Caco-2 (cell line): Measurements from ENCODE around the gene ADGRB3. TPM values are rescaled to one million over a fixed set of nuclear protein-coding genes. Genes with fewer than 3 reads are reported as not detected.
"Not testable (repeated sequence)": the region's sequence is repeated elsewhere in the genome, so short reads cannot be mapped to it uniquely, and the experiment has no call there.

Experiments used
- BruUV-seq: library from RNA; stranded (reverse); fragments of 400-500 nt; replicated peaks from 2 replicates; lab custom pipeline; 2021; lab: Mats Ljungman, UMichigan
- CTCF ChIA-PET: fragments of 300-600 bp; sonication (Branson Sonifier 250); formaldehyde crosslinking; loops from one replicate; lab custom pipeline; 2022; ENCODE audit warnings: antibody characterized with exemption; lab: Charles Lee
- POLR2A ChIA-PET: fragments of 300-600 bp; sonication (Branson Sonifier 250); formaldehyde crosslinking; loops from one replicate; lab custom pipeline; 2022; ENCODE audit warnings: antibody characterized with exemption; lab: Charles Lee
- DNase-seq, 2 experiments: peaks; one replicate each; pipeline versions ENCODE4 v3.0.0 to v3.0.0-alpha.2; 2020 to 2022
- H3K27me3 ChIP-seq: replicated peaks from 2 replicates; pipeline ENCODE4 v1.6.0; 2011; ENCODE audit warnings: low read length; ENCODE audit not compliant: control insufficient read depth, insufficient read depth
- H3K36me3 ChIP-seq: 2 replicates; pipeline ENCODE4 v1.5.1; 2011; ENCODE audit warnings: low read length; ENCODE audit not compliant: control insufficient read depth, insufficient read depth
- H3K4me1 ChIP-seq: fragments of 250-450 bp; sonication (Bioruptor Pico); 2 replicates; pipeline ENCODE4 v1.5.1; 2020; ENCODE audit warnings: mild to moderate bottlenecking
- H3K4me3 ChIP-seq: 2 replicates; pipeline ENCODE4 v1.5.1; 2011; ENCODE audit warnings: low read depth, mild to moderate bottlenecking, control low read depth, low read length
- H3K9me3 ChIP-seq: fragments of 250-450 bp; sonication (Bioruptor Pico); 2 replicates; pipeline ENCODE4 v1.5.1; 2020; ENCODE audit warnings: mild to moderate bottlenecking, moderate library complexity
- H3K27ac Mint-ChIP-seq: one replicate; pipeline ENCODE4 v1.8.0; 2022; ENCODE audit warnings: mixed read lengths; ENCODE audit not compliant: unreplicated experiment
- H3K27me3 Mint-ChIP-seq: one replicate; pipeline ENCODE4 v1.8.0; 2022; ENCODE audit warnings: mixed read lengths; ENCODE audit not compliant: insufficient read depth, unreplicated experiment
- H3K36me3 Mint-ChIP-seq: one replicate; pipeline ENCODE4 v1.8.0; 2022; ENCODE audit warnings: mild to moderate bottlenecking, mixed read lengths; ENCODE audit not compliant: insufficient read depth, unreplicated experiment
- H3K4me1 Mint-ChIP-seq: one replicate; pipeline ENCODE4 v1.8.0; 2022; ENCODE audit warnings: low read depth, mixed read lengths; ENCODE audit not compliant: unreplicated experiment
- H3K4me3 Mint-ChIP-seq: one replicate; pipeline ENCODE4 v1.8.0; 2022; ENCODE audit warnings: mild to moderate bottlenecking, moderate library complexity, mixed read lengths; ENCODE audit not compliant: unreplicated experiment
- H3K9me3 Mint-ChIP-seq: one replicate; pipeline ENCODE4 v1.8.0; 2022; ENCODE audit warnings: mixed read lengths; ENCODE audit not compliant: unreplicated experiment
- intact Hi-C: fragments of 100-400 bp; cut with micrococcal nuclease; formaldehyde crosslinking; loops from one replicate; pipeline ENCODE4 v1.10.0; 2022; ENCODE audit not compliant: unreplicated experiment
- total RNA-seq: library from RNA; stranded (reverse); gene quantifications from 2 replicates; pipeline ENCODE4 v1.2.3, GENCODE V29; 2022
- TF ChIP-seq, protein P1 (sequence below), 2 experiments: fragments of 200-600 bp in 1 of 2; IDR thresholded peaks; 1 replicate in 1 of 2; 2 replicates in 1 of 2; pipeline versions ENCODE4 v1.5.1 to v1.8.0; 2011 to 2022; ENCODE audit warnings: antibody characterized with exemption in 1 of 2, control low read depth in 1 of 2, inconsistent platforms in 1 of 2, low read depth in 1 of 2, low read length in 1 of 2, mild to moderate bottlenecking in 1 of 2, moderate library complexity in 1 of 2; ENCODE audit not compliant: insufficient read depth in 1 of 2, severe bottlenecking in 1 of 2, unreplicated experiment in 1 of 2

The ADGRB3 gene
- total RNA-seq, 1 experiment from 2014 or later = 0.18 TPM

- Histone ChIP-seq H3K9me3 (no peaks in the 10 kb centered on the region), H3K36me3 (no peaks in the 10 kb centered on the region), H3K4me3 (no peak overlapping the region), H3K4me1 (no peaks in the 10 kb centered on the region; the same call in 1 of the 2 replicates), H3K27me3 (no peaks in the 10 kb centered on the region)
- Mint-ChIP-seq H3K9me3 (no peaks in the 10 kb centered on the region), H3K4me3 (no peak overlapping the region), H3K36me3 (no peaks in the 10 kb centered on the region), H3K27me3 (no peaks in the 10 kb centered on the region), H3K4me1 (peaks cover 5% of the 10 kb centered on the region), H3K27ac (no peak overlapping the region)
- no peak for DNase-seq
- ChIA-PET POLR2A (no interaction called here), CTCF (interaction anchor here (0.5 kb wide), 1 partner anchor 145 kb away, joined by 3 read pairs; no protein-coding TSS in a partner anchor)
- intact Hi-C loops = no loop called here
- TF ChIP-seq, protein P1, sequence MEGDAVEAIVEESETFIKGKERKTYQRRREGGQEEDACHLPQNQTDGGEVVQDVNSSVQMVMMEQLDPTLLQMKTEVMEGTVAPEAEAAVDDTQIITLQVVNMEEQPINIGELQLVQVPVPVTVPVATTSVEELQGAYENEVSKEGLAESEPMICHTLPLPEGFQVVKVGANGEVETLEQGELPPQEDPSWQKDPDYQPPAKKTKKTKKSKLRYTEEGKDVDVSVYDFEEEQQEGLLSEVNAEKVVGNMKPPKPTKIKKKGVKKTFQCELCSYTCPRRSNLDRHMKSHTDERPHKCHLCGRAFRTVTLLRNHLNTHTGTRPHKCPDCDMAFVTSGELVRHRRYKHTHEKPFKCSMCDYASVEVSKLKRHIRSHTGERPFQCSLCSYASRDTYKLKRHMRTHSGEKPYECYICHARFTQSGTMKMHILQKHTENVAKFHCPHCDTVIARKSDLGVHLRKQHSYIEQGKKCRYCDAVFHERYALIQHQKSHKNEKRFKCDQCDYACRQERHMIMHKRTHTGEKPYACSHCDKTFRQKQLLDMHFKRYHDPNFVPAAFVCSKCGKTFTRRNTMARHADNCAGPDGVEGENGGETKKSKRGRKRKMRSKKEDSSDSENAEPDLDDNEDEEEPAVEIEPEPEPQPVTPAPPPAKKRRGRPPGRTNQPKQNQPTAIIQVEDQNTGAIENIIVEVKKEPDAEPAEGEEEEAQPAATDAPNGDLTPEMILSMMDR (IDR thresholded peaks at IDR 0.05; ENCODE audit: insufficient read depth in 1 of 2, low read depth in 1 of 2, low read length in 1 of 2, severe bottlenecking in 1 of 2, unreplicated experiment in 1 of 2) = no peak
- no TSS peak for BruUV-seq
Observed at GRCh38 chr6:68978411-68978810, 343.3 kb downstream of the ADGRB3 start.

- BruUV-seq, H3K4me3 Mint-ChIP-seq, H3K9me3 ChIP-seq, H3K4me1 Mint-ChIP-seq, H3K27me3 ChIP-seq, H3K9me3 Mint-ChIP-seq, H3K4me1 ChIP-seq, H3K27ac Mint-ChIP-seq, H3K4me3 ChIP-seq, H3K36me3 Mint-ChIP-seq, POLR2A ChIA-PET, DNase-seq, H3K36me3 ChIP-seq, intact Hi-C loops, H3K27me3 Mint-ChIP-seq: not testable (repeated sequence)
- CTCF ChIA-PET = interaction anchor here (0.6 kb wide), 1 partner anchor 14 kb away, joined by 3 read pairs; no protein-coding TSS in a partner anchor
Observed at GRCh38 chr6:68981668-68982067, 346.6 kb downstream of the ADGRB3 start.

DNA sequence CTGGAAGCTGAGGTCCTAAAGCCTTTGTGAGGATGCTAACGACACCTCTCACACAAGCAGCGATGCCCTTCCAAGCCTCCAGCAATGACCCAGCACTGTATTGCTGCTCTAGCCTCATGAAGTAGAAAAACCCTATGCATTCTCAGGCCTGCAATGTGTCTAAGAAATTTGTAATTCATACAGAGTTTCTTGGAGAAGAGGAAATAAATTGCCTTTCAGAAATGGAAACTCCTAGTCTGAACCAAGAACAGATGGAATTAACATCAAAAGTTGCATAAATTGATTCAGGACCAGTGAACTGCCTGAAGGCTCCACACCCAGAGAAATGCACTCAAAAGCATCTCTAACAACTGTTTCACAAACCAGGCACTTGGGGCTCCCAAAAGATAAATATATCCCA is 353.6 kb downstream of the ADGRB3 start:
- no peaks in the 10 kb centered on the region for H3K27me3 ChIP-seq
- intact Hi-C loops = no loop called here
- Mint-ChIP-seq H3K36me3 (no peaks in the 10 kb centered on the region), H3K4me3 (no peak overlapping the region), H3K27me3 (no peaks in the 10 kb centered on the region), H3K9me3 (no peaks in the 10 kb centered on the region), H3K4me1 (peaks cover 12% of the 10 kb centered on the region), H3K27ac (no peak overlapping the region)
- H3K4me3 ChIP-seq = no peak overlapping the region
- TF ChIP-seq, protein P1 (IDR thresholded peaks at IDR 0.05; ENCODE audit: insufficient read depth in 1 of 2, low read depth in 1 of 2, low read length in 1 of 2, severe bottlenecking in 1 of 2, unreplicated experiment in 1 of 2) = no peak
- H3K9me3 ChIP-seq = no peaks in the 10 kb centered on the region
- CTCF ChIA-PET = no interaction called here
- DNase-seq = no peak
- H3K36me3 ChIP-seq = no peaks in the 10 kb centered on the region
- peaks cover 12% of the 10 kb centered on the region for H3K4me1 ChIP-seq
- BruUV-seq = no TSS peak
- POLR2A ChIA-PET = no interaction called here

GRCh38 chr6:68990317-68990716 is 355.2 kb downstream of the ADGRB3 start:
- DNase-seq = no peak
- Mint-ChIP-seq H3K36me3 (no peaks in the 10 kb centered on the region), H3K4me3 (no peak overlapping the region), H3K27ac (no peak overlapping the region), H3K4me1 (peaks cover 16% of the 10 kb centered on the region), H3K9me3 (no peaks in the 10 kb centered on the region), H3K27me3 (no peaks in the 10 kb centered on the region)
- POLR2A ChIA-PET = no interaction called here
- TF ChIP-seq, protein P1 (IDR thresholded peaks at IDR 0.05; ENCODE audit: insufficient read depth in 1 of 2, low read depth in 1 of 2, low read length in 1 of 2, severe bottlenecking in 1 of 2, unreplicated experiment in 1 of 2) = no peak
- CTCF ChIA-PET = no interaction called here
- BruUV-seq = no TSS peak
- Histone ChIP-seq H3K36me3 (no peaks in the 10 kb centered on the region), H3K4me1 (peaks cover 28% of the 10 kb centered on the region), H3K9me3 (peaks cover 2% of the 10 kb centered on the region; the same call in 1 of the 2 replicates), H3K27me3 (no peaks in the 10 kb centered on the region), H3K4me3 (no peak overlapping the region)
- intact Hi-C loops = no loop called here
